H1 (cell line): ENCODE results near the gene PITX3. TPM values are rescaled to one million over a fixed set of nuclear protein-coding genes. Genes with fewer than 3 reads are reported as not detected.

ENCODE experiments used
- ASH2L ChIP-seq: fragments of 200-600, 300-600 bp; sonication (generic); IDR thresholded peaks from one replicate; pipeline ENCODE4 v1.7.1; 2017; ENCODE audit warnings: low read length
- BACH1 ChIP-seq: IDR thresholded peaks from 2 replicates; pipeline ENCODE4 v1.6.1; 2012; ENCODE audit warnings: low read length, improper control_type of control experiment
- CBX5 ChIP-seq: fragments of 300-800, 300-1000 bp; sonication (generic); IDR thresholded peaks from 2 replicates; pipeline ENCODE4 v1.7.1; 2016; ENCODE audit warnings: antibody characterized with exemption, low read length, low read depth
- CBX8 ChIP-seq: fragments of 300-800, 300-1000 bp; sonication (generic); IDR thresholded peaks from 2 replicates; pipeline ENCODE4 v1.7.1; 2016; ENCODE audit warnings: low read depth, low read length, borderline replicate concordance
- E2F6 ChIP-seq: IDR thresholded peaks from 2 replicates; pipeline ENCODE4 v1.6.1; 2012; ENCODE audit warnings: inconsistent platforms
- EP300 ChIP-seq, 2 experiments: IDR thresholded peaks; 1 replicate in 1 of 2; 2 replicates in 1 of 2; pipeline ENCODE4 v1.6.1; 2011 to 2012; ENCODE audit warnings: low read depth in 2 of 2, low read length in 2 of 2, mild to moderate bottlenecking in 2 of 2, borderline replicate concordance in 1 of 2, inconsistent platforms in 1 of 2, moderate library complexity in 1 of 2
- EZH2 ChIP-seq: fragments of 200-600 bp; sonication (generic); IDR thresholded peaks from 2 replicates; pipeline ENCODE4 v1.7.1; 2012; ENCODE audit warnings: low read depth, mild to moderate bottlenecking, moderate library complexity, low read length, inconsistent platforms; ENCODE audit not compliant: severe bottlenecking
- KDM1A ChIP-seq: fragments of 200-600, 300-600 bp; sonication (generic); IDR thresholded peaks from 2 replicates; pipeline ENCODE4 v1.7.1; 2016; ENCODE audit warnings: mild to moderate bottlenecking, low read length, borderline replicate concordance
- KDM5A ChIP-seq: fragments of 200-600 bp; IDR thresholded peaks from 2 replicates; pipeline ENCODE4 v1.7.1; 2012; ENCODE audit warnings: mild to moderate bottlenecking, low read length, inconsistent platforms, mixed read lengths
- PHF8 ChIP-seq: fragments of 200-600 bp; sonication (generic); conservative IDR thresholded peaks from 2 replicates; pipeline ENCODE4 v1.7.1; 2012; ENCODE audit warnings: low read depth, mild to moderate bottlenecking, inconsistent platforms, low read length, moderate library complexity
- POLR2A ChIP-seq, 2 experiments: IDR thresholded peaks; 1 replicate in 1 of 2; 2 replicates in 1 of 2; pipeline ENCODE4 v1.6.1; 2011; ENCODE audit warnings: low read depth in 2 of 2, low read length in 2 of 2, mild to moderate bottlenecking in 2 of 2; ENCODE audit errors: control extremely low read depth in 1 of 2
- POLR2AphosphoS5 ChIP-seq: IDR thresholded peaks from 2 replicates; pipeline ENCODE4 v1.6.1; 2011; ENCODE audit warnings: low read depth, low read length
- RNF2 ChIP-seq: fragments of 200-900, 300-1000 bp; sonication (generic); IDR thresholded peaks from 2 replicates; pipeline ENCODE4 v1.7.1; 2016; ENCODE audit warnings: borderline replicate concordance, low read depth, mild to moderate bottlenecking, antibody characterized with exemption, low read length; ENCODE audit not compliant: poor library complexity, severe bottlenecking; ENCODE audit errors: missing control alignments
- RXRA ChIP-seq: IDR thresholded peaks from 2 replicates; pipeline ENCODE4 v1.6.1; 2011; ENCODE audit warnings: low read depth, mild to moderate bottlenecking, low read length, moderate library complexity; ENCODE audit not compliant: insufficient read depth
- SAP30 ChIP-seq: fragments of 300-600 bp; sonication (generic); IDR thresholded peaks from 2 replicates; pipeline ENCODE4 v1.7.1; 2012; ENCODE audit warnings: low read length, moderate library complexity, mild to moderate bottlenecking, inconsistent platforms; ENCODE audit not compliant: insufficient read depth, insufficient replicate concordance
- SP1 ChIP-seq: IDR thresholded peaks from 2 replicates; pipeline ENCODE4 v1.6.1; 2011; ENCODE audit warnings: low read depth, low read length
- SP2 ChIP-seq: IDR thresholded peaks from 2 replicates; pipeline ENCODE4 v1.6.1; 2012; ENCODE audit warnings: mild to moderate bottlenecking, low read length, inconsistent platforms
- SP4 ChIP-seq: IDR thresholded peaks from 2 replicates; pipeline ENCODE4 v1.6.1; 2012; ENCODE audit warnings: low read length, inconsistent platforms
- SUZ12 ChIP-seq: fragments of 200-600 bp; sonication (generic); IDR thresholded peaks from 2 replicates; pipeline ENCODE4 v1.6.1; 2012; ENCODE audit warnings: mild to moderate bottlenecking, inconsistent platforms, low read length, moderate library complexity, mixed read lengths
- TBP ChIP-seq: IDR thresholded peaks from 2 replicates; pipeline ENCODE4 v1.6.1; 2011; ENCODE audit warnings: low read depth, low read length, improper control_type of control experiment
- ZNF274 ChIP-seq: IDR thresholded peaks from 2 replicates; pipeline ENCODE4 v1.7.0; 2012; ENCODE audit warnings: low read length, borderline replicate concordance; ENCODE audit errors: extremely low read depth
- polyA plus RNA-seq, 7 experiments: library from polyadenylated mRNA; depleted of rRNA in 3 of 7; stranded (reverse) in 5 of 7; unstranded in 2 of 7; fragments of >200 nt in 5 of 7; fragments of 200-250 nt in 2 of 7; gene quantifications; 1 replicate in 5 of 7; 2 replicates in 1 of 7; 4 replicates in 1 of 7; pipeline versions ENCODE4 v1.2.1 to v1.2.3, GENCODE V29; 2011 to 2013; ENCODE audit warnings: missing spikeins in 2 of 7, mixed read lengths in 2 of 7
- total RNA-seq: library from RNA; stranded (reverse); fragmentation: NEBNext Ultra II Directional; extraction: Animal tissue kit (Norgen Biotek cat#: 25700); gene quantifications from 2 replicates; pipeline ENCODE4 v1.2.1, GENCODE V29; 2021
- TF ChIP-seq, protein P1 (sequence below): IDR thresholded peaks from 2 replicates; pipeline ENCODE4 v1.6.1; 2011; ENCODE audit warnings: low read depth, mild to moderate bottlenecking, low read length; ENCODE audit not compliant: insufficient read depth

Gene PITX3
- total and polyA plus RNA-seq, 2 of the 8 experiments (the other 6 are each of a cell fraction or from before 2014, with no cell fraction given) = 0.18 to 0.41 TPM

DNA sequence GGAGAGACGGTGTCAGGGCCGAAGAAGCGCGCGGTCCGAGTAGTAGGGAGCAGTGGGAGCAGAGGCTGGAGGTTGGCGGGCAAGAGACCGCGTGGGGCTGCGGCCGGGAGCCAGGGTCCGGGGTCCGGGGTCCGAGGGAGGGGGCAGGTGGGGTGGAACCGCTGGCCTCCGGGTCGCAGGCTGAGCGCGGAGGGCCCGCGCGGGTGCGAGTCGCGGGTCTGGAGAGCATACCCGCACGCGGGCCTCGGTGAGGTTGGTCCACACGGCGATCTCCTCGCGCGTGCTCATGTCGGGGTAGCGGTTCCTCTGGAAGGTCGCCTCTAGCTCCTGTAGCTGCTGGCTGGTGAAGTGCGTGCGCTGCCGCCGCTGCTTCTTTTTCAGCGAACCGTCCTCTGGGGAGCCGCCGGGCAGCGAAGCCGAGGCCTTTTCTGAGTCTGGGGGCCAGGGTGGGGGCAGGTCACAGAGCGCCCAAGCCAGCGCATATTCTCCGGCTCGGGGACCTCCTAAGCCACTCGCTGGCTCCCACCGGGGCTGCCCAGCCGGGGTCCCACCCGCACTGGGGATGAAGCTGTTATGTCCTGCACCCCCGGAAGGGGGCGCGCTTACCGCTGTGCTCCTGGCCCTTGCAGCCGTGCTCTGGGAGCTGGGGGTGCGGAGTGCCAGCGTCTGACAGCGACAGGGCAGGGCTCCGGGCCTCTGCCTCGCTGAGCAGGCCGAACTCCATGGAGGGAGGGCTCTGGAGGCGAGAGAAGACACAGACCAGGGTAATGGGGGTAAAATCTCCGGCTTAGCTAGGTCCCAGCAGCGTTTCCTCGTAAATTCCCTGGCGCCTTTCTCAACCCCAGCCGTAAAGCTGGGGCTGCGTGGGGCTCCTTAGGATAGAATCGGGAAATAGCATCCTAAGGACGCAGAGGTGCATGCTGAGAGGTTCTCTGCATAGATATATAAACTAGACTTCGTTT lies 9.7 kb downstream of the PITX3 start (continued):
- TF ChIP-seq, protein P1, sequence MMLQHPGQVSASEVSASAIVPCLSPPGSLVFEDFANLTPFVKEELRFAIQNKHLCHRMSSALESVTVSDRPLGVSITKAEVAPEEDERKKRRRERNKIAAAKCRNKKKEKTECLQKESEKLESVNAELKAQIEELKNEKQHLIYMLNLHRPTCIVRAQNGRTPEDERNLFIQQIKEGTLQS = no peak
- TF ChIP-seq TBP = peak; percentile 38; the same call in 1 of the 2 replicates
- TF ChIP-seq SP4 = no peak
- TF ChIP-seq RNF2 = no peak
- no peak for TF ChIP-seq EP300 (IDR thresholded peaks at IDR 0.05; ENCODE audit: borderline replicate concordance in 1 of 2, low read depth in 2 of 2, low read length in 2 of 2)
- no peak for TF ChIP-seq POLR2AphosphoS5
- TF ChIP-seq EZH2 = peak; percentile 68
- no peak for TF ChIP-seq SP1
- no peak for TF ChIP-seq CBX5
- TF ChIP-seq E2F6 = no peak
- TF ChIP-seq KDM5A = no peak
- TF ChIP-seq POLR2A (IDR thresholded peaks at IDR 0.05; ENCODE audit: control extremely low read depth in 1 of 2, low read depth in 2 of 2, low read length in 2 of 2) = no peak
- no peak for TF ChIP-seq SAP30
- TF ChIP-seq BACH1 = no peak
- TF ChIP-seq SP2 = no peak
- TF ChIP-seq RXRA = no peak
- TF ChIP-seq KDM1A = peak; percentile 61; the same call in 1 of the 2 replicates
- 0 out of 2 replicates have a peak, but pooled peaks have one; percentile 41 for TF ChIP-seq SUZ12
- no peak for TF ChIP-seq CBX8
- TF ChIP-seq ASH2L = no peak
- TF ChIP-seq ZNF274 = no peak
- TF ChIP-seq PHF8 = no peak
